GM18873 (cell line): ENCODE data around the gene HSD17B7.
"Not testable (repeated sequence)": the region's sequence is repeated elsewhere in the genome, so short reads cannot be mapped to it uniquely, and the experiment has no call there.

Experiments
- ATAC-seq: cut with Tn5 transposase; IDR thresholded peaks from one replicate; pipeline ENCODE4 v1.9.1; 2021; ENCODE audit warnings: mild to moderate bottlenecking, moderate library complexity, moderate number of reproducible peaks; ENCODE audit not compliant: unreplicated experiment, low FRiP score

The HSD17B7 gene

GRCh38 chr1:162790303-162790984 lies at the start of gene HSD17B7:
HSD17B7 (plus strand) TSS chr1:162790702; CDS start chr1:162790801, 99 bp downstream.
- peak; percentile 99 for ATAC-seq

DNA sequence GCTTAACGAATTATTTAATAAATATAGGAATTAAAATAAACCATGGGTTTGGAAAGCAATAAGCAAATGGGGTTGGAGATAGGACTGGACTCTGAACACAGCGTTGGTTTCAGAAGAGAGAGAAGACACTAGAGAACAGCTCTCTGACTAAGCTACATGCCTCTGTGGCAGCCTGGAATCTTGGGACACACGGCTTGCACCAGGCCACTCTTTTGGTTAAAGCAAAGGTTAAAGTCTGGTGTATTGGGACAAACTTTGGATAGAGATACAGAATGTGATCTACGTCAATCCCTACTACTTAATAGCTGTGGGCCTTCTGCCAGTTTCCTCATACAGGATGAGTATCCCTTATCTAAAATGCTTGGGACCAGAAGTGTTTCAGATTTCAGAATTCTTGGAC lies 49.7 kb upstream of the HSD17B7 start:
- no peak for ATAC-seq

- no peak for ATAC-seq
Observed at GRCh38 chr1:162741574-162741973, 48.9 kb upstream of the HSD17B7 start.

GRCh38 chr1:162746264-162746942 lies 44.1 kb upstream of the HSD17B7 start:
- not testable (repeated sequence) for ATAC-seq

- no peak for ATAC-seq
Observed at GRCh38 chr1:162753001-162753658, 37.4 kb upstream of the HSD17B7 start.

DNA sequence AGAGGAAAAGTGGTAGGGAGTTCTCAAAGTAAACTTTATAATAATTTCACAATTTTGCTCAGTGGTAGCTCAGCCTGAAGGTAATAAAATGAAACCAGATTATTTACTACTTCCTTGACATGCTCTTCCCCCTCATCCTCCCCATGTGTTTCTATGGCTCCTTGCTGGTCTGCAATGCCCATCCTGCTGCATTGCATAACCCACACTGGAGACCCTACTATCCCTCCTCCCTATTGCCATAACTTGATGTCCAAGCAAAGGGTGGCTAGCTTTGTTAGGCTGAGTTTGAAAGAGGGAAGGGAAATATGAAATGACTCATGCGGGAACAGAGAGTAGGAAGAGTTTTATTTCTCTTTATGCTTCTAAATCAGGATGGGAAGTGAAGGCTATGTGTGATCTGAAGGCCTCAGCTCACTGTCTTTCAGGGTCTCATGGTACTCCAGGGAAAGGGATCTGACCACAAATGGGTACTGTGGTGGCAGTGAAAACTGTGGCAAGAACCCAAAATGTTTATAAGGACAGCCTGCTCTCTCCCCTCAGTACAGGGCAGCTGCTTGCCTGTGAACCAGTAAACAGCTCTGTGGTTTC lies 36.4 kb upstream of the HSD17B7 start:
- ATAC-seq, result no peak

- ATAC-seq, result no peak
Observed at GRCh38 chr1:162755306-162755705, 35.2 kb upstream of the HSD17B7 start.

DNA sequence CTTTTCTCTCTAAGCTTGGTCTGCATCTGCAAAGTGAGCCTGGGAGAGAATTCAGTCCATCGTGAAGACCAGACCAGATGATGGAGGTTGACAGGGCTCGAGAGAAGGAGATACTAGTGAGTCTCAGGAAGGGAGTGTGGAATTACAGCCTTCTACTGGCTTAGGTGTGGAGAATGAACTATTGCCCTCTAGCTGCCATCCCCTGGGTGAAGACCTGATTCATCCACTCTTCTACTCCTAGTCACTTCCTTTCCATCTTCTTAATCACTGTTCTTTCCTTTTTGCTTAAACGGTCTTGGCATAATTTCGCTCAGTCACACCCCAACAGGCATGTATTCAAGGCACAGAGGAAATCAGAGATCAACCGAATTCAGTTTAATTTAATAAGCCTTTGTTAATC lies 34.0 kb upstream of the HSD17B7 start:
- no peak for ATAC-seq

- no peak for ATAC-seq
Observed at GRCh38 chr1:162757476-162757875, 33.0 kb upstream of the HSD17B7 start.

DNA sequence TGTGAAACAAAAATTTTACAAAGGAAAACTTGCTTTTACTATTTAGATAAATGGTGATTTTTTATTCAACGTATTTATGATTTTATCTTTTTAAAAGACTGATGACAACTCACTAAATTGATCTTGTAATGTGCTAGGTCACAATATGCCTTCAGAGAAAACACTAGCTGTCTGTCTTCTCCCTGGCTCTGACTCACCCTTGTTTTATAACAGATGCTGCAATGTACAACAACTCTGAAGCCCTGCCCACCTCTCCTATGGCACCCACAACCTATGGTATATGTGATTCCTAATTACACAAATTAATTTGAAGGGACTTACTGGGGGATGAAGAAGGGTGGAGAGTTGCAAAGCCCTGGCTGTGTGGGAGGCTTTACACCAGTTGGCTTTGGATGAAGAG lies 24.7 kb upstream of the HSD17B7 start:
- no peak for ATAC-seq

- ATAC-seq, result no peak
Observed at GRCh38 chr1:162772571-162773154, 17.8 kb upstream of the HSD17B7 start.

DNA sequence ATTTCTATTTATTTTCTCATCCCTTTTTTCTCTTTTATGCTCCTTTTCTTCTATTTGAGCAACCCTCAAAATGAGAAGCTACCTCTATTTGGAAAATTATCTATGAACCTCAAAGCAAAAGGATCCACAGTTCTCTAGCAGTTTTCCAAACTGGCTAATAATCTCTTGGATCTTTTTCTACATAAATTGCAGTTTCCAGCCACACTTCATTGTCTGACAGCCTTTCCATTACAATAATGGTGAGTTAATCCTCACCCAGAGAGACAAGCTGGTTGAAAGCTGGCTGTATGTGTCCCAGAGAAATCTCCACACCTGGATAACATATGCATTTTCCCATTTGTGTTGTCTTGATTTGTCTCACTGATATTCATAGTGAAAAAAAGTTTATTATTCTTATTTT lies 16.5 kb upstream of the HSD17B7 start:
- ATAC-seq, result no peak

GRCh38 chr1:162779043-162779442 lies 11.5 kb upstream of the HSD17B7 start:
- no peak for ATAC-seq

- no peak for ATAC-seq
Observed at GRCh38 chr1:162782671-162783070, 7.8 kb upstream of the HSD17B7 start.

GRCh38 chr1:162784926-162785325 lies 5.6 kb upstream of the HSD17B7 start:
- ATAC-seq, result not testable (repeated sequence)

GRCh38 chr1:162788783-162789182 lies 1.7 kb upstream of the HSD17B7 start:
- not testable (repeated sequence) for ATAC-seq

- not testable (repeated sequence) for ATAC-seq
Observed at GRCh38 chr1:162790985-162791357, 469 bp downstream of the HSD17B7 start.

- ATAC-seq, result not testable (repeated sequence)
Observed at GRCh38 chr1:162794284-162794683, 3.8 kb downstream of the HSD17B7 start.

- not testable (repeated sequence) for ATAC-seq
Observed at GRCh38 chr1:162796617-162797279, 6.2 kb downstream of the HSD17B7 start.
